ENCODE results near the gene MUC4. TPM values are rescaled to one million over a fixed set of nuclear protein-coding genes. Genes with fewer than 3 reads are reported as not detected.

MUC4 gene
- total and polyA plus RNA-seq, 2 experiments from 2014 or later = 1.3 TPM

DNA sequence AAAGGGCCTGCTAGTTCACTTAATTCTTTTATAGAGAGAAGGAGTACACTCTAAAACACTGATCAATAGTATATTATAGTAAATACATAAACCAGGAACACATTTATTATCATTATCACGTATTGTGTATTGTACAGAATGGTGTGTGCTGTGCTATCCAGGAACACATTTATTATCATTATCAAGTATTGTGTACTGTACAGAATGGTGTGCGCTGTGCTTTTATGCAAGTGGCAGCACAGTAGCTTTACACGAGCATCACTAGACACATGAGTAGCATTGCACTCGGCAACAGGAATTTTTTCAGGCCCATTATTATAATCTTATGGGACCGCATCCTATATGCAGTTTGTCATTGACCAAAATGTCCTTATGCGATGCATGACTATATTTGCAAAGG lies 111.9 kb downstream of the MUC4 start:
- Histone ChIP-seq H3K4me1 (ENCODE audit: insufficient read depth) (peaks cover 18% of the 10 kb centered on the region; the same call in 1 of the 2 replicates), H3F3A (replicated peaks; ENCODE audit: low read depth) (no peaks in the 10 kb centered on the region), H3K27me3 (ENCODE audit: insufficient read depth) (no peaks in the 10 kb centered on the region), H3K4me2 (no peak overlapping the region), H3K4me3 (no peak overlapping the region), H3K27ac (ENCODE audit: low read depth) (no peak overlapping the region), H2AFZ (no peak overlapping the region), H3K9me2 (ENCODE audit: insufficient read depth) (no peaks in the 10 kb centered on the region), H4K20me1 (replicated peaks; ENCODE audit: insufficient read depth) (no peaks in the 10 kb centered on the region; the same call in 1 of the 2 replicates), H3K36me3 (ENCODE audit: insufficient read depth) (no peaks in the 10 kb centered on the region), H3K79me2 (replicated peaks; ENCODE audit: insufficient read depth) (no peaks in the 10 kb centered on the region)
- Mint-ChIP-seq H3K27ac (no peak overlapping the region), H3K9me3 (no peaks in the 10 kb centered on the region), H3K4me3 (no peak overlapping the region), H3K36me3 (ENCODE audit: low read depth) (peaks cover 8% of the 10 kb centered on the region; the same call in 1 of the 3 replicates), H3K27me3 (ENCODE audit: insufficient read depth, low read depth, poor library complexity) (peaks cover 3% of the 10 kb centered on the region), H3K4me1 (peaks cover 34% of the 10 kb centered on the region)
- no peak for ATAC-seq
- TF ChIP-seq NANOG (IDR thresholded peaks at IDR 0.05; ENCODE audit: borderline replicate concordance) (no peak), ZNF114 (CRISPR knock-in tag; IDR thresholded peaks at IDR 0.05) (no peak)
- TF ChIP-seq, protein P1, sequence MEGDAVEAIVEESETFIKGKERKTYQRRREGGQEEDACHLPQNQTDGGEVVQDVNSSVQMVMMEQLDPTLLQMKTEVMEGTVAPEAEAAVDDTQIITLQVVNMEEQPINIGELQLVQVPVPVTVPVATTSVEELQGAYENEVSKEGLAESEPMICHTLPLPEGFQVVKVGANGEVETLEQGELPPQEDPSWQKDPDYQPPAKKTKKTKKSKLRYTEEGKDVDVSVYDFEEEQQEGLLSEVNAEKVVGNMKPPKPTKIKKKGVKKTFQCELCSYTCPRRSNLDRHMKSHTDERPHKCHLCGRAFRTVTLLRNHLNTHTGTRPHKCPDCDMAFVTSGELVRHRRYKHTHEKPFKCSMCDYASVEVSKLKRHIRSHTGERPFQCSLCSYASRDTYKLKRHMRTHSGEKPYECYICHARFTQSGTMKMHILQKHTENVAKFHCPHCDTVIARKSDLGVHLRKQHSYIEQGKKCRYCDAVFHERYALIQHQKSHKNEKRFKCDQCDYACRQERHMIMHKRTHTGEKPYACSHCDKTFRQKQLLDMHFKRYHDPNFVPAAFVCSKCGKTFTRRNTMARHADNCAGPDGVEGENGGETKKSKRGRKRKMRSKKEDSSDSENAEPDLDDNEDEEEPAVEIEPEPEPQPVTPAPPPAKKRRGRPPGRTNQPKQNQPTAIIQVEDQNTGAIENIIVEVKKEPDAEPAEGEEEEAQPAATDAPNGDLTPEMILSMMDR (conservative IDR thresholded peaks at IDR 0.05; ENCODE audit: low read depth in 2 of 2) = no peak
- no peak for DNase-seq (ENCODE audit: low spot score)

GRCh38 chr3:195699388-195699771 lies 112.3 kb downstream of the MUC4 start:
- Mint-ChIP-seq H3K4me3 (no peak overlapping the region), H3K27ac (no peak overlapping the region), H3K36me3 (ENCODE audit: low read depth) (peaks cover 8% of the 10 kb centered on the region; the same call in 1 of the 3 replicates), H3K4me1 (peaks cover 29% of the 10 kb centered on the region), H3K27me3 (ENCODE audit: insufficient read depth, low read depth, poor library complexity) (peaks cover under 1% of the 10 kb centered on the region), H3K9me3 (no peaks in the 10 kb centered on the region)
- ATAC-seq = no peak
- no peaks in the 10 kb centered on the region for H3K9me2 ChIP-seq (ENCODE audit: insufficient read depth)
- no peak for DNase-seq (ENCODE audit: low spot score)
- no peaks in the 10 kb centered on the region for H3K36me3 ChIP-seq (ENCODE audit: insufficient read depth)
- no peak overlapping the region for H3K4me2 ChIP-seq
- H2AFZ ChIP-seq = no peak overlapping the region
- H3K27ac ChIP-seq (ENCODE audit: low read depth) = no peak overlapping the region
- no peaks in the 10 kb centered on the region for H3F3A ChIP-seq (replicated peaks; ENCODE audit: low read depth)
- H3K4me3 ChIP-seq = no peak overlapping the region
- H3K79me2 ChIP-seq (replicated peaks; ENCODE audit: insufficient read depth) = no peaks in the 10 kb centered on the region
- H3K27me3 ChIP-seq (ENCODE audit: insufficient read depth) = no peaks in the 10 kb centered on the region
- H3K4me1 ChIP-seq (ENCODE audit: insufficient read depth) = peaks cover 18% of the 10 kb centered on the region; the same call in 1 of the 2 replicates
- H4K20me1 ChIP-seq (replicated peaks; ENCODE audit: insufficient read depth) = no peaks in the 10 kb centered on the region; the same call in 1 of the 2 replicates
- TF ChIP-seq ZNF114 (CRISPR knock-in tag; IDR thresholded peaks at IDR 0.05) (no peak), POLR2AphosphoS5 (IDR thresholded peaks at IDR 0.05; ENCODE audit: low read depth) (no peak), EZH2 (IDR thresholded peaks at IDR 0.05; ENCODE audit: low read depth, unreplicated experiment) (no peak), STAT1 (IDR thresholded peaks at IDR 0.05; ENCODE audit: unreplicated experiment) (no peak), EZH2phosphoT487 (IDR thresholded peaks at IDR 0.05; ENCODE audit: unreplicated experiment) (no peak), CREB1 (CRISPR knock-in tag; IDR thresholded peaks at IDR 0.05; ENCODE audit: low read depth) (no peak)
- TF ChIP-seq, protein P1 (conservative IDR thresholded peaks at IDR 0.05; ENCODE audit: low read depth in 2 of 2) = no peak
- TF ChIP-seq, protein P2, sequence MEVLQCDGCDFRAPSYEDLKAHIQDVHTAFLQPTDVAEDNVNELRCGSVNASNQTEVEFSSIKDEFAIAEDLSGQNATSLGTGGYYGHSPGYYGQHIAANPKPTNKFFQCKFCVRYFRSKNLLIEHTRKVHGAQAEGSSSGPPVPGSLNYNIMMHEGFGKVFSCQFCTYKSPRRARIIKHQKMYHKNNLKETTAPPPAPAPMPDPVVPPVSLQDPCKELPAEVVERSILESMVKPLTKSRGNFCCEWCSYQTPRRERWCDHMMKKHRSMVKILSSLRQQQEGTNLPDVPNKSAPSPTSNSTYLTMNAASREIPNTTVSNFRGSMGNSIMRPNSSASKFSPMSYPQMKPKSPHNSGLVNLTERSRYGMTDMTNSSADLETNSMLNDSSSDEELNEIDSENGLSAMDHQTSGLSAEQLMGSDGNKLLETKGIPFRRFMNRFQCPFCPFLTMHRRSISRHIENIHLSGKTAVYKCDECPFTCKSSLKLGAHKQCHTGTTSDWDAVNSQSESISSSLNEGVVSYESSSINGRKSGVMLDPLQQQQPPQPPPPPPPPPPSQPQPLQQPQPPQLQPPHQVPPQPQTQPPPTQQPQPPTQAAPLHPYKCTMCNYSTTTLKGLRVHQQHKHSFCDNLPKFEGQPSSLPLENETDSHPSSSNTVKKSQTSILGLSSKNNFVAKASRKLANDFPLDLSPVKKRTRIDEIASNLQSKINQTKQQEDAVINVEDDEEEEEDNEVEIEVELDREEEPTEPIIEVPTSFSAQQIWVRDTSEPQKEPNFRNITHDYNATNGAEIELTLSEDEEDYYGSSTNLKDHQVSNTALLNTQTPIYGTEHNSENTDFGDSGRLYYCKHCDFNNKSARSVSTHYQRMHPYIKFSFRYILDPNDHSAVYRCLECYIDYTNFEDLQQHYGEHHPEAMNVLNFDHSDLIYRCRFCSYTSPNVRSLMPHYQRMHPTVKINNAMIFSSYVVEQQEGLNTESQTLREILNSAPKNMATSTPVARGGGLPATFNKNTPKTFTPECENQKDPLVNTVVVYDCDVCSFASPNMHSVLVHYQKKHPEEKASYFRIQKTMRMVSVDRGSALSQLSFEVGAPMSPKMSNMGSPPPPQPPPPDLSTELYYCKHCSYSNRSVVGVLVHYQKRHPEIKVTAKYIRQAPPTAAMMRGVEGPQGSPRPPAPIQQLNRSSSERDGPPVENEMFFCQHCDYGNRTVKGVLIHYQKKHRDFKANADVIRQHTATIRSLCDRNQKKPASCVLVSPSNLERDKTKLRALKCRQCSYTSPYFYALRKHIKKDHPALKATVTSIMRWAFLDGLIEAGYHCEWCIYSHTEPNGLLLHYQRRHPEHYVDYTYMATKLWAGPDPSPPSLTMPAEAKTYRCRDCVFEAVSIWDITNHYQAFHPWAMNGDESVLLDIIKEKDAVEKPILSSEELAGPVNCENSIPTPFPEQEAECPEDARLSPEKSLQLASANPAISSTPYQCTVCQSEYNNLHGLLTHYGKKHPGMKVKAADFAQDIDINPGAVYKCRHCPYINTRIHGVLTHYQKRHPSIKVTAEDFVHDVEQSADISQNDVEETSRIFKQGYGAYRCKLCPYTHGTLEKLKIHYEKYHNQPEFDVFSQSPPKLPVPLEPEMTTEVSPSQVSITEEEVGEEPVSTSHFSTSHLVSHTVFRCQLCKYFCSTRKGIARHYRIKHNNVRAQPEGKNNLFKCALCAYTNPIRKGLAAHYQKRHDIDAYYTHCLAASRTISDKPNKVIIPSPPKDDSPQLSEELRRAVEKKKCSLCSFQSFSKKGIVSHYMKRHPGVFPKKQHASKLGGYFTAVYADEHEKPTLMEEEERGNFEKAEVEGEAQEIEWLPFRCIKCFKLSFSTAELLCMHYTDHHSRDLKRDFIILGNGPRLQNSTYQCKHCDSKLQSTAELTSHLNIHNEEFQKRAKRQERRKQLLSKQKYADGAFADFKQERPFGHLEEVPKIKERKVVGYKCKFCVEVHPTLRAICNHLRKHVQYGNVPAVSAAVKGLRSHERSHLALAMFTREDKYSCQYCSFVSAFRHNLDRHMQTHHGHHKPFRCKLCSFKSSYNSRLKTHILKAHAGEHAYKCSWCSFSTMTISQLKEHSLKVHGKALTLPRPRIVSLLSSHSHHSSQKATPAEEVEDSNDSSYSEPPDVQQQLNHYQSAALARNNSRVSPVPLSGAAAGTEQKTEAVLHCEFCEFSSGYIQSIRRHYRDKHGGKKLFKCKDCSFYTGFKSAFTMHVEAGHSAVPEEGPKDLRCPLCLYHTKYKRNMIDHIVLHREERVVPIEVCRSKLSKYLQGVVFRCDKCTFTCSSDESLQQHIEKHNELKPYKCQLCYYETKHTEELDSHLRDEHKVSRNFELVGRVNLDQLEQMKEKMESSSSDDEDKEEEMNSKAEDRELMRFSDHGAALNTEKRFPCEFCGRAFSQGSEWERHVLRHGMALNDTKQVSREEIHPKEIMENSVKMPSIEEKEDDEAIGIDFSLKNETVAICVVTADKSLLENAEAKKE (CRISPR knock-in tag; IDR thresholded peaks at IDR 0.05) = no peak
